Measurements from ENCODE around the gene TBC1D14.

The TBC1D14 gene

DNA sequence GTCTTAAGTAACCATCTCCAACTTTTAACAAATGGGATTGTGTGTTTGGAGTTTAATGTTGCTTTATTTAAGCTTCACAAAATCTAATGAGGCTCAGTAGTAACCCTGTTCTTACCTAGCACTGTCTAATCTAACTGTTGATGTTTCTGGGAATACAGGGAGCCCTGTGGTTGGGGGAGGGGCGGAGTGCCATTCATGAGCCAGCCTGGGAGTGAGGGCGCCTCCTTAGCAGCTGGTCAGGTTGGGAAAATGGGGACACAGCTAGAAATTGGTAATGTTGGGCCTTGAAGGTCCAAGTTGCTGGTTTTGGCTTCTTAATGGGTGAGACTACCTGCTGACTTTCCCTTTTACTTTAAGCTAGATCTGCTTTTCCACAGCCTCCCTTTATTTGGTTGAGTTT, 110.7 kb downstream of the TBC1D14 start:
- Histone ChIP-seq H2AFZ (ENCODE audit: low read depth, low read length) (no peak overlapping the region), H3K27ac (ENCODE audit: low read length) (no peak overlapping the region), H3K9ac (ENCODE audit: low read length) (no peak overlapping the region), H3K79me2 (ENCODE audit: low read length) (no peaks in the 10 kb centered on the region), H3K27me3 (ENCODE audit: low read depth, low read length) (no peaks in the 10 kb centered on the region), H4K20me1 (ENCODE audit: insufficient read depth, low read length) (no peaks in the 10 kb centered on the region), H3K4me2 (ENCODE audit: low read length) (no peak overlapping the region), H3K4me3 (ENCODE audit: low read length) (no peak overlapping the region), H3K4me1 (ENCODE audit: low read length) (no peaks in the 10 kb centered on the region), H3K9me3 (ENCODE audit: insufficient read depth, low read length) (no peaks in the 10 kb centered on the region), H3K36me3 (replicated peaks; ENCODE audit: low read depth, low read length) (peaks cover 6% of the 10 kb centered on the region)
- no peak for TF ChIP-seq CTCF (IDR thresholded peaks at IDR 0.05; ENCODE audit: low read depth, low read length)

GRCh38 chr4:7020856-7021255, 111.2 kb downstream of the TBC1D14 start:
- H3K27me3 ChIP-seq (ENCODE audit: low read depth, low read length) = no peaks in the 10 kb centered on the region
- H3K9me3 ChIP-seq (ENCODE audit: insufficient read depth, low read length) = no peaks in the 10 kb centered on the region
- TF ChIP-seq CTCF (IDR thresholded peaks at IDR 0.05; ENCODE audit: low read depth, low read length) (no peak), EZH2phosphoT487 (IDR thresholded peaks at IDR 0.05; ENCODE audit: low read depth) (no peak)
- no peak overlapping the region for H3K27ac ChIP-seq (ENCODE audit: low read length)
- no peaks in the 10 kb centered on the region for H3K4me1 ChIP-seq (ENCODE audit: low read length)
- no peak overlapping the region for H2AFZ ChIP-seq (ENCODE audit: low read depth, low read length)
- no peaks in the 10 kb centered on the region for H3K79me2 ChIP-seq (ENCODE audit: low read length)
- no peak overlapping the region for H3K4me2 ChIP-seq (ENCODE audit: low read length)
- peaks cover 3% of the 10 kb centered on the region for H3K36me3 ChIP-seq (replicated peaks; ENCODE audit: low read depth, low read length)
- no peaks in the 10 kb centered on the region for H4K20me1 ChIP-seq (ENCODE audit: insufficient read depth, low read length)
- no peak overlapping the region for H3K4me3 ChIP-seq (ENCODE audit: low read length)
- no peak overlapping the region for H3K9ac ChIP-seq (ENCODE audit: low read length)

DNA sequence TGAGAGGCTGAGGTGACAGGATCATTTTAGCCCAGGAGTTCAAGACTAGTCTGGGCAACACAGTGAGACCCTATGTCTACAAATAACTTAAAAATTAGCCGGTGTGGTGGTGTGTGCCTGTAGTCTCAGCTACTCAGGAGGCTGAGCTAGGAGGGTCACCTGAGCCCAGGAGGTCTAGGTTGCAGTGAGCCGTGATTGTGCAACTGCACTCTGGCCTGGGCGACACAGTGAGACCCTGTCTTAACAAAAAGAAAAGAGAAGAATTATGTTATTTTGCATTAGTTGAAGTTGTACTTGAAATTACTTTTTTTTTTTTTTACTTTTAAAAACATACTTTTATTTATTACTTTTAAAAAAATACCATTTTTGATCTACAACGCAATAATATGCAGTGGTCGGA, 111.7 kb downstream of the TBC1D14 start:
- H3K4me1 ChIP-seq (ENCODE audit: low read length) = no peaks in the 10 kb centered on the region
- no peak overlapping the region for H3K4me2 ChIP-seq (ENCODE audit: low read length)
- no peaks in the 10 kb centered on the region for H4K20me1 ChIP-seq (ENCODE audit: insufficient read depth, low read length)
- no peaks in the 10 kb centered on the region for H3K79me2 ChIP-seq (ENCODE audit: low read length)
- H3K36me3 ChIP-seq (replicated peaks; ENCODE audit: low read depth, low read length) = no peaks in the 10 kb centered on the region
- H2AFZ ChIP-seq (ENCODE audit: low read depth, low read length) = no peak overlapping the region
- no peaks in the 10 kb centered on the region for H3K27me3 ChIP-seq (ENCODE audit: low read depth, low read length)
- TF ChIP-seq EZH2phosphoT487 (IDR thresholded peaks at IDR 0.05; ENCODE audit: low read depth) = no peak
- no peak for TF ChIP-seq CTCF (IDR thresholded peaks at IDR 0.05; ENCODE audit: low read depth, low read length)
- no peak overlapping the region for H3K27ac ChIP-seq (ENCODE audit: low read length)
- no peak overlapping the region for H3K4me3 ChIP-seq (ENCODE audit: low read length)
- H3K9ac ChIP-seq (ENCODE audit: low read length) = no peak overlapping the region
- no peaks in the 10 kb centered on the region for H3K9me3 ChIP-seq (ENCODE audit: insufficient read depth, low read length)

GRCh38 chr4:7021930-7022664, 112.5 kb downstream of the TBC1D14 start:
- TF ChIP-seq EZH2phosphoT487 (IDR thresholded peaks at IDR 0.05; ENCODE audit: low read depth) = no peak
- TF ChIP-seq CTCF (IDR thresholded peaks at IDR 0.05; ENCODE audit: low read depth, low read length) = no peak
- H2AFZ ChIP-seq (ENCODE audit: low read depth, low read length) = no peak overlapping the region
- no peaks in the 10 kb centered on the region for H4K20me1 ChIP-seq (ENCODE audit: insufficient read depth, low read length)
- no peak overlapping the region for H3K9ac ChIP-seq (ENCODE audit: low read length)
- H3K27ac ChIP-seq (ENCODE audit: low read length) = no peak overlapping the region
- no peak overlapping the region for H3K4me2 ChIP-seq (ENCODE audit: low read length)
- no peak overlapping the region for H3K4me3 ChIP-seq (ENCODE audit: low read length)
- H3K36me3 ChIP-seq (replicated peaks; ENCODE audit: low read depth, low read length) = no peaks in the 10 kb centered on the region
- H3K9me3 ChIP-seq (ENCODE audit: insufficient read depth, low read length) = no peaks in the 10 kb centered on the region
- H3K79me2 ChIP-seq (ENCODE audit: low read length) = no peaks in the 10 kb centered on the region
- no peaks in the 10 kb centered on the region for H3K4me1 ChIP-seq (ENCODE audit: low read length)
- no peaks in the 10 kb centered on the region for H3K27me3 ChIP-seq (ENCODE audit: low read depth, low read length)
